ENCODE results near the gene TM7SF3.
"Not testable (repeated sequence)": the region's sequence is repeated elsewhere in the genome, so short reads cannot be mapped to it uniquely, and the experiment has no call there.

TM7SF3 gene

DNA sequence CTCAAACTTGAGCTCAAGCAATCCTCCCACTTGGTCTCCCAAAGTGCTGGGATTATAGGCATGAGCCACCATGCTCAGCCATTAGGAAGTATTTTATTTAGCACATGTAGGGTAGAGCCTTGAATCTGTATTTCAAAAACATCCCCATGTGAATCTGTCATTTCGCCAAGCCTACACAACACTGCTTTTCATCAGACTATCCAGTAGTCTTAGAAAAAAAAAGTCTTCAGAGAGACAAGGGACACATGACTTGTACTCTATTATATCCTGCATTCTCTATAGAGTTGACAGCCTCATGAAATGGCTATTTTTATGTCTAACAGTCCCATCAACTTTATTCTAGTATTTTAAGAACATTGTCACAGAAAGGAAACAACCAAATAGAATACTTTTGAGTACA is 35.4 kb downstream of the TM7SF3 start:
- no peak for DNase-seq (ENCODE audit: low read depth in 2 of 2)

DNA sequence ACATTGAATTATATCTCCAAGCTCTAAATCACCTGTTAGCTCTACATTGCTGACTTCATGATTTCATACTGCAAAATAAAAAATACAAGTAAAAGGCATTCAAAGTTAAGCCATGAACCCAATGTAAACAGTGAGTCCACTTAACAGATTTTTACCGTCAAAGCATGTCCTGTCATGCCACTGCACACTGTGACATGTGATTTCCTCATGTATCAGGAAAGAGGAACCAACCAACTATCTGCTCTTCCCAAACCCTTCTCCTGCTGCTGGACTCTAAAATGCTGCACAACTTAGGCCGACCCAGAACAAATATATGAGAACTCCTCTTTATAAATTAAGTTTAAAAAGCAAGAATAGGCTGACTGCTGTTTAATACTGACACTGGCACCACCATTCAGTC is 37.5 kb downstream of the TM7SF3 start:
- no peak for DNase-seq (ENCODE audit: low read depth in 2 of 2)

DNA sequence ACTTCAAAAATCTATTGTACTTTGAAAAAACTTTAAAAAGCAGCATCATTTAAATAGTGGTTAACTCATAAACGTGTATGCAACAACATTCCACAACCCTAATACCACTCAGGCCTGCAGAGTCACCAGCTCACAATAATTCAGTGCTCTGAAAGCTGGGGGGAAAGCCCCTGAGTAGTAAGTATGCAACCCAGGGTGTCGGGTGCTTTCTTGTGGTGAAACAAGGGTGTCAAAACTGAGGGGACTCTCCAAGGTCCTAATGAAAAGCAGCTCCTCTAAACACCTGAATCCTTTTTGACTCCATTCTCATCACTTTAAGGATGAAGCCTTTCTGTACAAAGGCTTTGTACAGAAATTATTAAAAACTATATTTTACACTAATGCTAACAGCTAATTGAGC is 42.2 kb downstream of the TM7SF3 start:
- peak; percentile 4 to 17 for DNase-seq (ENCODE audit: low read depth in 2 of 2)

DNA sequence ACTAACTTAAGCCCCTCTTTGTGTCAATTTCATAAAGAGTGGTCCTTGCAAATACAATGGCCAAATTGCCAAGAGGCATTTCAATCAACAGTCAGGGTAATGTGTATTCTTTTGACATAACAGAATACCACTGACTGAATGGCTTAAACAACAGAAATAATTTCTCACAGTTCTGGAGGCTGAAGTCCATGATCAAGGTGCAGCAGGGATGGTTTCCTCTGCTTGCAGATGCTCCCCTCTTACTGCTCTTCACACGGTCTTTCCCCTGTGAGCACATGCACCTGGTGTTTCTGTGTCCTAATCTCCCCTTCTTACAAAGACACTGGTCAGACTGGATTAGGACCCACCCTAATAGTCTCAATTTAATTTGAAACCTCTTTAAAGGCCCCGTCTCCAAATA is 44.0 kb downstream of the TM7SF3 start:
- no peak for DNase-seq (ENCODE audit: low read depth in 2 of 2)

DNA sequence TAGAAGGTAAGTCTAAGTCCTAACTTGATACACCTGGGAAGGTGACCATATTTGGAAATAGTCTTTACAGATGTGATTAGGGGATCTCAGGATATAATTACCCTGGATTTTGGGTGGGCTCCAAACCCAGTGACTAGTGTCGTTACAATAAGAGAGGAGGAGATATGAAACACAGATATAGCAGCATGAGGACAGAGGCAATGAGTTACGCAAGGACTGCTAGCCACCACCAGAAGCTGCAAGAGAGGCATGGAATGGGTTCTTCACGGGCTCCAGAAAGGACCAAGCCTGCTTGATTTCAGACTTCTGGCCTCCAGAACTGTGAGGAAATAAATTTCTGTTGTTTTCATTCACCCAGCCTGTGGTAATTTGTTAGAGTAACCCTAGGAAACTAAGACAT is 47.3 kb downstream of the TM7SF3 start:
- DNase-seq (ENCODE audit: low read depth in 2 of 2), result no peak

DNA sequence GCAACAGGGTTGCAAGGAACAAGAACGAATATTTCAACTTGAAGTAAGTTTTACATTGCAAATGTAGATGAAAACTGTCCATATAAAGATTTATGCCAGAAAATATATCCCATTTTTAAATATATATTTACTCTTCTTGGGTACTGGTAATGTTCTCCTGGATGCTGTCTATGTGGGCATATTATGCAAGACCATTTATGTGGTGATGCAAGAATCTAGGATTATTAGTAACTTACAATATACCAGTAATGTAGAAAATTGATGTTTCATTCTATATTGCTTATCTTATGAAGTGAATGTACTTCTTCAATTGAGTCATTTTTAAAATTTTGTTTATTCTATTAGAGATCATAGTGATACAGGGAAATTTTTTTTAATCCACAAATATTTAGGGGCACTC is 50.8 kb downstream of the TM7SF3 start:
- DNase-seq (ENCODE audit: low read depth in 2 of 2), result no peak

DNA sequence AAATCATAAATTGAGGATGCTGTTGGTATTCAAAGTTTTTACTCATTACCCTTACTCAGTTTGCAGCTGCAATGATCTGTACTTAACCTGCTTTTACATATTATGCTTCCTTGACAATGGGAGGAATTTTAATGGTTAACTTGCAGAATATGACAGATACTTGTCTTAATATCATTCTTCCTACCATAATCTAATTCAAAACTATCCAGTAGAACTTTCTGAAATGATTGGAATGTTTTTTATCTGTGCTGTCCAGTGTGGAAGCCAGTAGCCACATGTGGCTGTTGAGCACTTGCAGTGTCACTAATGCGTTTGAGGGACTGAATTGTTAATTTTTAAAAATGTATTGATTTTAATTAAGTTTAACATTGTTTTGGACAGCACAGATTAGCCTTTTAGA is 52.4 kb downstream of the TM7SF3 start:
- DNase-seq (ENCODE audit: low read depth in 2 of 2), result no peak

DNA sequence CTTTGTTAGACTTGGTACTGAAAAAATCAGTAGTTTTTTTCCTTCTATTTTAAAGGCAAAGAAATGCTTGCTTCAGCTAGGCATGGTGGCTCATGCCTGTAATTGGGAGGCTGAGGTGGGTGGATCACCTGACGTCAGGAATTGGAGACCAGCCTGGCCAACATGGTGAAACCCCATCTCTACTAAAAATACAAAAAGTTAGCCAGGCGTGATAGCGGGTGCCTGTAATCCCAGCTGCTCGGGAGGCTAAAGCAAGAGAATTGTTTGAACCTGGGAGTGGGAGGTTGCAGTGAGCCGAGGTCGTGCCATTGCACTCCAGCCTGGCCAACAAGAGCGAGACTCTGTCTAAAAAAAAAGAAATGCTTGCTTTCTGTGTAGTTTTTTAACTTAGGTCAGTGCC is 52.8 kb downstream of the TM7SF3 start:
- not testable (repeated sequence) for DNase-seq (ENCODE audit: low read depth in 2 of 2)

DNA sequence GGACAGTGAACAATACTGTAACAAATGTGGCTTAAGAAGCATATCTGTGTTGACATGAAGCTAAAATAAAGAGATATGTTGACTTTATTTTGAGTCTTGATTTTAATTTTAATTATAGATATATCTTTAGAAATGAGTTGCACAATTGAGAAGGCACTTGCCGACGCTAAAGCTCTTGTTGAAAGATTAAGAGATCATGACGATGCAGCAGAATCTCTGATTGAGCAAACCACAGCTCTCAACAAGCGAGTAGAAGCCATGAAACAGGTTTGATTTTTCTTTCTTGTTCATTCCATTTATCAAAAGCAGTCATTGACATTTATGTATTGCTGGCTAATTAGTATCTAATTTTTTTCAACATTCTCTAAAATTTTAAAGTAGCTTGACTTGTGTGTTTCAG is 60.2 kb downstream of the TM7SF3 start:
- DNase-seq (ENCODE audit: low read depth in 2 of 2), result no peak

DNA sequence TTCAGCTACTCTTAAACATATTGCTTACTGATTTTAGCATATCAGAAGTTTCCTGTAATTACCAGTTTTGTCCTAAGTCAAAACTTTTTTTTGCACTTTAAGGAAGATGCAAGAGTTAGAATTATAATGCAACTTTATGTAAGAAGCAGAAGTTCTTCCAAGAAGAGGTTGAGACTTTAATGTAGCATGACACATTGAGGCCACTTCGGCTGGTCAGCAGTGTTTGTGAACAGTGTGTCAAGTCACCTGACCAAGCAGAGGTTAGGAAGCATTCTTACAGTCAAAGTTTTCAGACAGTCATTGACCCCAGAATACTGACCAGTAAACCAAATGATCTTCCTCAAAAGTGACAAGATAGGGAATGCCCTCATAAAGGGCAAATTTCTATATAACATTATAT is 60.7 kb downstream of the TM7SF3 start:
- no peak for DNase-seq (ENCODE audit: low read depth in 2 of 2)

DNA sequence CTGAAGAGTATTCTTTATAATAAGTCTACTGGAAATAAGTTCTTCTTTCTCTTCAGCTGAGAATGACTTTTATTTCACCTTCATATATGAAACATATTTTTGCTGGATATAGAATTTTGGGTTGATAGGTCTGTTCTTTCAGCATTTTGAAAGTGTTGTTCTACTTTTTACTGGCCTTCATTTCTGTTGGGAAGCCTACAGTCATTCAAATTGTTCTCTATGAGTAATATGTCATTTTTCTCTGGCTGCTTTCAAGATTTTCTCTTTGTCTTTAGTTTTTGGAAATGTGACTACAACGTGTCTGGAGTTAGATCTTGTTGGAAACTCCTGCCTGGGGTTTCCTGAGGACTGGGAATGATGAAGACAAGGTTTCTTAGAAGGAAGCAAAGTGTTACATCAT is 65.9 kb downstream of the TM7SF3 start:
- DNase-seq (ENCODE audit: low read depth in 2 of 2), result no peak

DNA sequence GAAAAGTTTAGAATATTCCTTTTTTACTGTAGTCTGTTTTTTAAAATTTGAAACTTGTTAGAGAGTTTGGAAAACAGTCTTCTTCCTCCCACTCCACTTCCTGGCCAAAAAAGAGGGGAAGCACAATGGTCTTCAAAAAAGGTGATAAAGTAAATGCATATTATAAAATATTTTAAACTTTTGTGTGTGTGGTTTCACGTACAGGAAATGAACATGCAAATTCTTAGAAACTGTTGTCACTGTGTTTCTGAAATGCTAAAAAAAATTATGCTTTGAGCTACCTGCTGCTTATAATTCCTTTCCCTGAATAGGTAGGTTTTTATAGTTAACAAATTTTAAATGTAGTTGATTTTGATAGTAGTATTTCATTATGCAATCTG is 73.0 kb downstream of the TM7SF3 start:
- DNase-seq (ENCODE audit: low read depth in 2 of 2), result no peak

DNA sequence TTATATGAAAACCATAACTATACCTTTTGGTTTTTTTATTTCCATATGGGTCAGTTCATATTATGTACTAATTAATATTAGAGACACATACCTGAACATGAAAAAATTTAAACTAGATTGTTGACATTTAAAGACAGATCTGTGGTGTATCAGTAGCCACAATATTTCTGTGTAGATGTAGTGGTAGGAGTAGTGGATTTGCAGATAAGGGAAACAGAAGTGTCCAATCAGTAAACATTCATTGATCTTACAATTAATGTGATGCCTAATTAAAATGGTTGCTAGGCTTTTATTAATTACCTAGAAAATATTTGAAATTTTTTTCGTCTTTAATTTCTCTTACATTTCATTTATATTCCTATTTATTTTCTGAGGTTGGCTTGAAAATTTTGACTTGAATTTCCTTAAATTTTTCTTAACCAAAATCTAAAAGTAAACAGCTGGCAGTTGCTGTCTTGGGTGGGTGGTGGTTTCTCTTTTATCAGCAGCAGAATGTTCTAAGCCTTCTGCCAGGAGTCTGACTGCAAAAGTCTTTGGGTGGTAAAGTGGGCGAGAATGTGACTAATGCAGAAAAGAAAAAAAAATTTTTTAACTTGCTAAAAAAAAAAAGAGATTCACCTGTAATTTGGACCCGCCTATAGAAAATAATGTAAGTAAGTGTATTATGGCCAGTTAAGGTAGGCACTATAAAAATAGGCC is 73.5 kb downstream of the TM7SF3 start:
- no peak for DNase-seq (ENCODE audit: low read depth in 2 of 2)

DNA sequence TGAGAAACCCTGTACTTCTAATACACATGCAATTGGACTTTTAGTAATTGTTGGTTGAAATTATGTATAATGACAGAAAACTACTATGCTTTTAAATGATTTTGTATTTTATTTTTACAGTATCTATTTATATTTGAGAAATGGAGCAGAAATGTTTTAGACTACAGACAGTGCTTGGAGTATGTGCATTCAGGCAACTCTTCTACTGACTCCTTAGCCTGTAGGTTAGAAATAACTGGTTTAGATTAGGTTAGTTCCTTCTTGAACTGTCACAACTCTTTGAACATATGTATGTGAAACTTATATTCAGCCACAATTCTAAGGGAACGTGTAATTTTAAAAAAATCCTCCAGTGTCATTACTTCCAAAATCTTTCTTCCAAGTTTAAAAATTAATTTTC is 74.2 kb downstream of the TM7SF3 start:
- DNase-seq (ENCODE audit: low read depth in 2 of 2), result no peak

DNA sequence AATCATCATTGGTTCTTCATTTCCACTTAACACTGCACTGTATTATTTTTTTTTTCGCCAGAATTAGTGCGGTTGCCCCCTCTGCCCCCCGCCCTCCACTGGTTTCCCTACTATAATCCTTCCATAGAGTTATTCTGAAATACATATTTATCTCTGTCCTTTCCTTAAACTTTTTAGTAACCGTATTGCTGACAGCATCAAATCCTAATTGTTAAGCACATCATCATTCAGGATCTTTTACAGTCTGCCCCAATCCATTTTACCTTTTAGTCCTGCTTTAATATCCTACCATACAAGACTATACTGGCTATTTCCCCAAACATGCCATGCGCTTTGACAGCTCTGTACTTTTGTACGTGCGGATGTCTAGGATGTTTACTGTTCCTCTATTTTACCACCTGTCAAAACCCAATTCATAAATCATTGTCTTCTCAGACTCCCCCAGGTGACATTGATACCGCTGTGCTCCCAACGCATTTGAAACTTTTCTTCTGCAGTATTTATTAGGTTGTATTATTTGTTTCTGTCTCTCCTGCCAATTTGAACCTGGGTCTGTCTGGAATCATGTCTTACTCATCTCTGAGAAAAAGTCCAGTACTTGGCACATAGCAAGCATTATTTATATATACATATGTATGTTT is 74.9 kb downstream of the TM7SF3 start:
- DNase-seq (ENCODE audit: low read depth in 2 of 2), result no peak

DNA sequence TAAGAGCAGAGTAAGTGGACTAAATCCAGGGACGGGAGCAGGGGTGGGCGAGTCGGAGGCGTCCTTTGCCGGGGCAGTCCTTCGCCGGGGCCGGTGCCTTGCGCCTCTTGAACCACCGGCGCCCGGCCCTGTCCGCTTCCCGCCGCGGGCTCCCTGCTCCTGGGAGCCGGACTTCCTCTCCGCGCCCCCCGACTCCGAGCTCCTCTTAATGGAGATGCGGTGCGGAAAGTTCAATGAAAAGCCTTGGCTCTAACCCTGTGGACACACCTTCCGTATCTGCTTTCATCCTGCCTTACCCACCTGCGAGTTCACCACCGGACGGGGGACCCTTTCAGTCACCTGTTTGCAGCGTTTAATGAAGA is 75.5 kb downstream of the TM7SF3 start:
- no peak for DNase-seq (ENCODE audit: low read depth in 2 of 2)

DNA sequence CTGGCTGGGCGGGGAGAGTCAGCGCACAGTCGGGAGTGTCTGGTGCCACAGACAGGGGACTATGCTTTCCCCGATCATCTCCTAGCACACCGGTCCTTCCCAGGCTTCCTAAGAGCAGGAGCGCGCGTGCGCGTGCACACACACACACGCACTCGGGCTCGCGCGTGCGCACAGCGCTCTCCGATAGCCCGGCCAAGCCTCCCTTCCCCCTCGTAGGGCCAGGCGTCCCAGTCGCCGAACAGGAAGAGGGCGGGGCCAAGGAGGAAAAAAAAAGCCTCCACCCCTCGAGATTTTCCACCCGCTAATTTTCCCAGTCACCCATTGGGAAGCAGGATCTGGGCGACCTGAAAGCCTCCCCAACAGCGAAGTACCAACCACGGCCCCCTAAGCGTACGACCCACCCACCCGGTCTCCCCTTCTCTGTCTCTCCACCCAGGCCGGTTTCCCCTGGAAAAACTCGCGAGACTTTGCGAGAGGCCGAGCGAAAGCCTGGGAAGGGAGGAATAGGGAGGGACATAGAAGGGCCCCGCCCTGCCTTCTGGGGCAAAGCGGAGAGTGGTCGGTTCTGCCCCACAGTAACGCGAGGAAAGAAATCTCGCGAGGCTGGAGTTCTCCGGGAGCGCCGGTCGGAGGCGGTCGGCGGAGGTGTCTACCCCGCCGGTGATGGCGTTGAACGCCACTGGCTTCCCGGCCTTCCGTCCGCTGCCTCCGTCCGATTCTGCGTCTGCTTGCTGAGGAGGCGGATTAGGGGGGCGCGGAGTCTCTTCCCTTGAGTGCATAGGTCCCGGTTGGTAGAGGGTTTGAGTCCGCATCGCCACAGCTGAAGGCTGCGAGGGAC is 76.1 kb downstream of the TM7SF3 start, which contains the start of the genes FGFR1OP2 and INTS13:
FGFR1OP2 (plus strand) TSS at position 608 of the 838 bp plus-strand sequence. CDS start 15,689 bp downstream, outside the sequence.
INTS13 (minus strand) TSS at position 119 of the 838 bp plus-strand sequence. CDS start 1,178 bp downstream, outside the sequence.
- DNase-seq (ENCODE audit: low read depth in 2 of 2), result peak; percentile 82 to 90

DNA sequence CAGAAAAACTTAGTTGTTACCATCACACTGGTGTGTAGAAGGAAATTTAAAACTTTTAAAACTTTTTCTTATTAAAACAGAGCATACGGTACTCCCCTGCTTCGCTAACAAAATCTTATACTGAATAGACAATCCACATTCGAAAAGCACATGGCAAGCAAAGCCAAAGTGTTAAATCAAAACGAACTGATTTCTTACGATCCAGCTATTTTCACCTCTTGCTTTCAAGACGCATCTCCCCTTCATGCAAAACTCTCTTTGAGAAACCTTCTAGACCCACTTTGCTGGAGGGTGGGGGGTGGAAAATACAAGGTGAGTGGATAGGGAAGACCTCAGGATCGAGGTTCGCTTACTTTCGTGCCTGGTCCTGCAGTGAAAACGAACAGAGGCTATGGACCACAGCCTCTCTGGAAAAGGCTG is 76.7 kb downstream of the TM7SF3 start:
- DNase-seq (ENCODE audit: low read depth in 2 of 2), result no peak

DNA sequence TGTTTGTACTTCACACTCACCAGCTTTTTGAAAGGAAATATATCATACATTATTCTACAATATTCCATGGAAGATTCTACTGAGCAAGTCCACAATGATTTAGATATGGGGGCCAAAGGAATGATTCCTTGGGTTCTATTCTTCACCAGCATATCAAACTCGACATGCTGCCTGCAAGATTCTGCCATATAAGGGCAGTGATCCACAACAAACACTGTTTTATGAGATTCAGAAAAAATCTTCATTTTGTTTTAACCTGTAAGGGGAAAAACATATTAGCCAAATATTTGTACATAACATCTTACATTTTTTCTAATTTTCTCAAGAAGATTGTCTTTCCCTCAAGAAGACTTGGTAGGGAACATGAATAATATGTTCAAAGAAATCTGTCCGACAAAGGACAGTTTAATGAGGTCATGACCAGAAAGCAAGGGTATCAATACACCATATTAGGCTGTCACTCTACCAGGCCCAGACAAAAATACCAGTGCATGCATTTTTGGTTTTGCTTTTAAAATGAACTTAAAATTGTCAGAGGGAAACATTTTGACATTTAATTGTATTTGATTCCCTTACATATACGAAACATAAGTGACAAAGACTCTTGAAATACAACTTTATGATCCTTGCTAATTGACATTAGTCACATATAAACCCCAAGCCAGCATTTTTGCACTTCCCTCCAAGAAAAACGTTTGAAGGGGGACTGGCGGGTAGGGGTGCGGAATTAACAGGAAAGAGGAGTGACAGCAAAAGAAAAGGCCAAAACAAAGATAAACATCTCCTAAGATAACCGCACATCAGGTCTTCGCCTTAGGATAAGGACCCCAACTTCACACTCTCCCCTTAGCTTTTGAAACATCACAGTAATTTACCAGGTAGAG is 77.4 kb downstream of the TM7SF3 start:
- no peak for DNase-seq (ENCODE audit: low read depth in 2 of 2)

DNA sequence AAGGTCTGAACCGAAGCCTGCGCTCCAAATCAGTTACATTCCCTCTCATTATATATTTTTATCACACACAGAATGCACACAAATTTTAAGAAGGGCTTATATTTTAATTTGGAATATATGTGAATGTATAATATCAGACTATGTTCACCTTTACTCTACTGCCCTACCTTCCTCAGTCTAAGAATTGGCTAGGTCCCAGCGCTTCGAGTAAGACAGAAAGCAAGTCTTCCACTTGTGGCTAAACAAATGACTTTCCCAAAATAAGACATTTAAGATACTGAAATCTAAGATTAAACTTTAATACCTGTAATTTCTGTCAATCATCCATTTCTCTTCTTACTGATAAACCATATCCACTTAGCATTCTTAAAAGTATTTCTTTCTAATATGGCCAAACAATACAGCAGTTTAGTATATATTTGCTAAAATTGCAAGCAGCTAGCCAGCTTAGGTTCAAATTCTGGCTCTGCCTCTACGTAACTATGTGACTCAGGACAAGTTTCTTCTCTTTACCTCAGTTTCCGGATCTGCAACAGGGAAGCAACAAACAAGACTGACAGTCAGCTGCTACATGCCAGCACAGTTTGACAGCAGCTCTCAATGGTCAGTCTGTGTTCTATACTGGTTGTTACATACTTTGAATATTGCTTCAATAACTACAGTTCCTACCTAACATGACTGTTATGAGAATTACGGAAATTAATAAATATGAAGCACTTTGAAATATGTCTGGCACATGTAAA is 78.4 kb downstream of the TM7SF3 start:
- DNase-seq (ENCODE audit: low read depth in 2 of 2), result no peak

DNA sequence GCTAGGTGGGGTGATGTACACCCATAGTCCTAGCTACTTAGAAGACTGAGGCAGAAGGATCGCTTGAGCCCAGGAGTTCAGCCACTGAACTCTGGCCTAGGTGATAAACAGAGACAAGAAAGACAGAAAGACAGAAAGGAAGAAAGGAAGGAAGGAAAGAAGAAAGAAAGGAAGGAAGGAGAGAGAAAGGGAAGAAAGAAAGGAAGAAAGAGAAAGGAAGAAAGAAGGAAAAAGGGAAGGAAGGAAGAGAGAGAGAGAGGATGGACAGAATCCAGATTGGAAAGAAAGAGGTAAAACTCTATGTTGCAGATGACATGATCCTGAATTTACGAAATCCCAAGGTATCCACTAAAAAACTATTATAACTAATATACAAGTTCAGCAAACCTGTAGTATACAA is 84.6 kb downstream of the TM7SF3 start:
- no peak for DNase-seq (ENCODE audit: low read depth in 2 of 2)
